HepG2 (cell line): ENCODE results near the gene C5orf24. TPM values are rescaled to one million over a fixed set of nuclear protein-coding genes. Genes with fewer than 3 reads are reported as not detected.

ENCODE experiments used
- ETV5 ChIP-seq: IDR thresholded peaks from 2 replicates; pipeline ENCODE4 v1.6.1; 2018; ENCODE audit warnings: missing biosample characterization, missing genetic modification reagents, inconsistent platforms, borderline replicate concordance
- FOSL1 ChIP-seq: sonication (generic); formaldehyde crosslinking; IDR thresholded peaks from 2 replicates; pipeline ENCODE4 v1.9.0; 2021; ENCODE audit warnings: missing genetic modification reagents, borderline replicate concordance
- GATA4 ChIP-seq: sonication (generic); IDR thresholded peaks from 2 replicates; pipeline ENCODE4 v1.6.1; 2016; ENCODE audit warnings: antibody characterized with exemption, low read depth, borderline replicate concordance
- PAF1 ChIP-seq: IDR thresholded peaks from 2 replicates; pipeline ENCODE4 v1.6.1; 2016; ENCODE audit warnings: missing genetic modification reagents, missing compliant biosample characterization
- PAWR ChIP-seq: sonication (generic); formaldehyde crosslinking; IDR thresholded peaks from 2 replicates; pipeline ENCODE4 v1.4.0; 2020; ENCODE audit warnings: missing genetic modification reagents, mild to moderate bottlenecking, borderline replicate concordance
- SRSF4 ChIP-seq: fragments of 200-400 bp; formaldehyde crosslinking; IDR thresholded peaks from one replicate; pipeline ENCODE4 v1.6.1; 2018; ENCODE audit warnings: mild to moderate bottlenecking, low read depth, low read length, moderate library complexity; ENCODE audit not compliant: poor library complexity, severe bottlenecking
- TCF7 ChIP-seq: sonication (generic); IDR thresholded peaks from 2 replicates; pipeline ENCODE4 v1.6.1; 2016; ENCODE audit warnings: antibody characterized with exemption, low read depth
- TEAD3 ChIP-seq: optimal IDR thresholded peaks from 2 replicates; pipeline ENCODE3; 2016; ENCODE audit warnings: borderline replicate concordance
- ZKSCAN1 ChIP-seq: fragments of 150-350 bp; IDR thresholded peaks from 2 replicates; pipeline ENCODE4 v1.6.1; 2014; ENCODE audit warnings: low read length
- ZNF124 ChIP-seq: sonication (generic); formaldehyde crosslinking; IDR thresholded peaks from 2 replicates; pipeline ENCODE4 v1.4.0; 2020; ENCODE audit warnings: missing genetic modification reagents
- ZNF160 ChIP-seq: sonication (generic); formaldehyde crosslinking; IDR thresholded peaks from 2 replicates; pipeline ENCODE4 v1.8.0; 2022; ENCODE audit warnings: mild to moderate bottlenecking, inconsistent platforms, missing genetic modification reagents
- polyA plus RNA-seq, 8 experiments: library from polyadenylated mRNA; depleted of rRNA in 3 of 8; stranded (reverse) in 7 of 8; unstranded in 1 of 8; fragments of >200 nt; fragmentation: Illumina TruSeq in 4 of 8; extraction: Trizol in 4 of 8; gene quantifications; 2 replicates each; pipeline versions ENCODE4 v1.2.1 to v1.2.3, GENCODE V29; 2011 to 2016; ENCODE audit warnings: low read depth in 4 of 8, missing spikeins in 1 of 8, mixed read lengths in 1 of 8; ENCODE audit not compliant: insufficient read depth in 1 of 8
- total RNA-seq, 5 experiments: library from RNA; depleted of rRNA; stranded (reverse); fragments of >200 nt; fragmentation: Illumina TruSeq; extraction: Trizol; gene quantifications; 2 replicates each; pipeline ENCODE4 v1.2.3, GENCODE V29; 2016; ENCODE audit warnings: low read depth in 1 of 5
- TF ChIP-seq, protein P1 (sequence below): IDR thresholded peaks from 2 replicates; pipeline ENCODE4 v1.6.1; 2016; ENCODE audit warnings: low read depth
- TF ChIP-seq, protein P2 (sequence below): sonication (generic); formaldehyde crosslinking; IDR thresholded peaks from 2 replicates; pipeline ENCODE4 v1.9.0; 2021; ENCODE audit warnings: missing genetic modification reagents, borderline replicate concordance
- TF ChIP-seq, protein P3 (sequence below): sonication (generic); formaldehyde crosslinking; IDR thresholded peaks from 2 replicates; pipeline ENCODE4 v1.4.0; 2020; ENCODE audit warnings: missing genetic modification reagents
- TF ChIP-seq, protein P4 (sequence below): IDR thresholded peaks from 2 replicates; pipeline ENCODE4 v1.6.1; 2016
- TF ChIP-seq, protein P5 (sequence below): sonication (generic); formaldehyde crosslinking; IDR thresholded peaks from 2 replicates; pipeline ENCODE4 v1.8.1; 2023; ENCODE audit warnings: missing genetic modification reagents, inconsistent platforms, borderline replicate concordance
- TF ChIP-seq, protein P6 (sequence below): sonication (generic); formaldehyde crosslinking; IDR thresholded peaks from 2 replicates; pipeline ENCODE4 v1.5.1; 2020; ENCODE audit warnings: mild to moderate bottlenecking, missing genetic modification reagents, moderate library complexity

C5orf24 gene
- total and polyA plus RNA-seq, 2 of the 13 experiments (the other 11 are each of a cell fraction or from before 2014, with no cell fraction given): 34.6 to 41.5 TPM

DNA sequence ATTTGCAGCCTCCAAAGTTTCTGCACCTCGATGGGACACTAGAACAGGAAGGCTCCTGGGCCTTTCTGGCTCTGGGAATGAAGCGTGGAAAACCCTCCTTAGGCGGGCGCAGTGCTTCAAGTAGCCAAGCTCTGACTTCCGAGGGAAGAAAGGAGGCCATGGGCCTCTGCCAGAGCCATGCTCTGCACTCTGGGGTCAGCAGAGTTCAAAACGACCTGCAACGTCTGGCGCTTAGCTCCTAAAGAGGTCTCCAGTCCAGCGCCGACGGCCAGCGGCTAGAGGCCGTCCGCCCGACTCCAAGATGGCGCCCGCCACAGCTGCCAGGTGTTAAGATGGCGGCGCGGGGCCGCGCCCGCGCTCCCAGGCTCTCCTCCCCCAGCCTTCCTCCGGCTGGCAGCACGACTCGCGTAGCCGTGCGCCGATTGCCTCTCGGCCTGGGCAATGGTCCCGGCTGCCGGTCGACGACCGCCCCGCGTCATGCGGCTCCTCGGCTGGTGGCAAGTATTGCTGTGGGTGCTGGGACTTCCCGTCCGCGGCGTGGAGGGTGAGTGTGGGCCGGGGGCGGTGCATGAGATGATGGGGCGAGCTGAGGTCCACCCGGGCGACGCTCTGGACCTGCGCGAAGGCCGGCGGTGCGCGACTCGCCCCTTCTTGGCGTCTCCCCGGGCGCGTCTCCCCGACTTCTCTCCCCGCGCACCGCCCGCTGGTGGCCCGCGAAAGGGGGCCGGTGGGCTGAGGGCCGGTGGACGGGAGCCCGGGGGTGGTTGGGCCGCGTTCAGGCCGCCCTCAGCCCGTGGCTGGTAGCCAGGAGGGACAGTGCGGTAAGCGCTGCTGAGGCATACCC lies 28.4 kb downstream of the C5orf24 start, which contains the start of gene TXNDC15 (continued):
- TF ChIP-seq, protein P1, sequence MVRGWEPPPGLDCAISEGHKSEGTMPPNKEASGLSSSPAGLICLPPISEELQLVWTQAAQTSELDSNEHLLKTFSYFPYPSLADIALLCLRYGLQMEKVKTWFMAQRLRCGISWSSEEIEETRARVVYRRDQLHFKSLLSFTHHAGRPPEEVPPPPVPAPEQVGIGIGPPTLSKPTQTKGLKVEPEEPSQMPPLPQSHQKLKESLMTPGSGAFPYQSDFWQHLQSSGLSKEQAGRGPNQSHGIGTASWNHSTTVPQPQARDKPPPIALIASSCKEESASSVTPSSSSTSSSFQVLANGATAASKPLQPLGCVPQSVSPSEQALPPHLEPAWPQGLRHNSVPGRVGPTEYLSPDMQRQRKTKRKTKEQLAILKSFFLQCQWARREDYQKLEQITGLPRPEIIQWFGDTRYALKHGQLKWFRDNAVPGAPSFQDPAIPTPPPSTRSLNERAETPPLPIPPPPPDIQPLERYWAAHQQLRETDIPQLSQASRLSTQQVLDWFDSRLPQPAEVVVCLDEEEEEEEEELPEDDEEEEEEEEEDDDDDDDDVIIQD (CRISPR knock-in tag): peak; percentile 23; the same call in 1 of the 2 replicates
- no peak for TF ChIP-seq PAWR (CRISPR knock-in tag)
- TF ChIP-seq, protein P2, sequence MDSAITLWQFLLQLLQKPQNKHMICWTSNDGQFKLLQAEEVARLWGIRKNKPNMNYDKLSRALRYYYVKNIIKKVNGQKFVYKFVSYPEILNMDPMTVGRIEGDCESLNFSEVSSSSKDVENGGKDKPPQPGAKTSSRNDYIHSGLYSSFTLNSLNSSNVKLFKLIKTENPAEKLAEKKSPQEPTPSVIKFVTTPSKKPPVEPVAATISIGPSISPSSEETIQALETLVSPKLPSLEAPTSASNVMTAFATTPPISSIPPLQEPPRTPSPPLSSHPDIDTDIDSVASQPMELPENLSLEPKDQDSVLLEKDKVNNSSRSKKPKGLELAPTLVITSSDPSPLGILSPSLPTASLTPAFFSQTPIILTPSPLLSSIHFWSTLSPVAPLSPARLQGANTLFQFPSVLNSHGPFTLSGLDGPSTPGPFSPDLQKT: no peak
- TF ChIP-seq ZNF124: peak; percentile 83; the same call in 1 of the 2 replicates
- no peak for TF ChIP-seq FOSL1
- TF ChIP-seq, protein P3, sequence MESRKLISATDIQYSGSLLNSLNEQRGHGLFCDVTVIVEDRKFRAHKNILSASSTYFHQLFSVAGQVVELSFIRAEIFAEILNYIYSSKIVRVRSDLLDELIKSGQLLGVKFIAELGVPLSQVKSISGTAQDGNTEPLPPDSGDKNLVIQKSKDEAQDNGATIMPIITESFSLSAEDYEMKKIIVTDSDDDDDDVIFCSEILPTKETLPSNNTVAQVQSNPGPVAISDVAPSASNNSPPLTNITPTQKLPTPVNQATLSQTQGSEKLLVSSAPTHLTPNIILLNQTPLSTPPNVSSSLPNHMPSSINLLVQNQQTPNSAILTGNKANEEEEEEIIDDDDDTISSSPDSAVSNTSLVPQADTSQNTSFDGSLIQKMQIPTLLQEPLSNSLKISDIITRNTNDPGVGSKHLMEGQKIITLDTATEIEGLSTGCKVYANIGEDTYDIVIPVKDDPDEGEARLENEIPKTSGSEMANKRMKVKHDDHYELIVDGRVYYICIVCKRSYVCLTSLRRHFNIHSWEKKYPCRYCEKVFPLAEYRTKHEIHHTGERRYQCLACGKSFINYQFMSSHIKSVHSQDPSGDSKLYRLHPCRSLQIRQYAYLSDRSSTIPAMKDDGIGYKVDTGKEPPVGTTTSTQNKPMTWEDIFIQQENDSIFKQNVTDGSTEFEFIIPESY: peak; percentile 9; the same call in 1 of the 2 replicates
- TF ChIP-seq, protein P4, sequence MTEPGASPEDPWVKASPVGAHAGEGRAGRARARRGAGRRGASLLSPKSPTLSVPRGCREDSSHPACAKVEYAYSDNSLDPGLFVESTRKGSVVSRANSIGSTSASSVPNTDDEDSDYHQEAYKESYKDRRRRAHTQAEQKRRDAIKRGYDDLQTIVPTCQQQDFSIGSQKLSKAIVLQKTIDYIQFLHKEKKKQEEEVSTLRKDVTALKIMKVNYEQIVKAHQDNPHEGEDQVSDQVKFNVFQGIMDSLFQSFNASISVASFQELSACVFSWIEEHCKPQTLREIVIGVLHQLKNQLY (CRISPR knock-in tag): no peak
- TF ChIP-seq ETV5 (CRISPR knock-in tag): peak; percentile 83
- no peak for TF ChIP-seq ZKSCAN1
- no peak for TF ChIP-seq PAF1 (CRISPR knock-in tag)
- peak; percentile 60; the same call in 1 of the 2 replicates for TF ChIP-seq GATA4
- peak; percentile 94 for TF ChIP-seq ZNF160 (CRISPR knock-in tag)
- peak; percentile 22 for TF ChIP-seq TEAD3 (CRISPR knock-in tag)
- no peak for TF ChIP-seq SRSF4
- 0 out of 2 replicates have a peak, but pooled peaks have one; percentile 11 for TF ChIP-seq TCF7
- TF ChIP-seq, protein P5, sequence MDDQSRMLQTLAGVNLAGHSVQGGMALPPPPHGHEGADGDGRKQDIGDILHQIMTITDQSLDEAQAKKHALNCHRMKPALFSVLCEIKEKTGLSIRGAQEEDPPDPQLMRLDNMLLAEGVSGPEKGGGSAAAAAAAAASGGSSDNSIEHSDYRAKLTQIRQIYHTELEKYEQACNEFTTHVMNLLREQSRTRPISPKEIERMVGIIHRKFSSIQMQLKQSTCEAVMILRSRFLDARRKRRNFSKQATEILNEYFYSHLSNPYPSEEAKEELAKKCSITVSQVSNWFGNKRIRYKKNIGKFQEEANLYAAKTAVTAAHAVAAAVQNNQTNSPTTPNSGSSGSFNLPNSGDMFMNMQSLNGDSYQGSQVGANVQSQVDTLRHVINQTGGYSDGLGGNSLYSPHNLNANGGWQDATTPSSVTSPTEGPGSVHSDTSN: 0 out of 2 replicates have a peak, but pooled peaks have one; percentile 27
- TF ChIP-seq, protein P6, sequence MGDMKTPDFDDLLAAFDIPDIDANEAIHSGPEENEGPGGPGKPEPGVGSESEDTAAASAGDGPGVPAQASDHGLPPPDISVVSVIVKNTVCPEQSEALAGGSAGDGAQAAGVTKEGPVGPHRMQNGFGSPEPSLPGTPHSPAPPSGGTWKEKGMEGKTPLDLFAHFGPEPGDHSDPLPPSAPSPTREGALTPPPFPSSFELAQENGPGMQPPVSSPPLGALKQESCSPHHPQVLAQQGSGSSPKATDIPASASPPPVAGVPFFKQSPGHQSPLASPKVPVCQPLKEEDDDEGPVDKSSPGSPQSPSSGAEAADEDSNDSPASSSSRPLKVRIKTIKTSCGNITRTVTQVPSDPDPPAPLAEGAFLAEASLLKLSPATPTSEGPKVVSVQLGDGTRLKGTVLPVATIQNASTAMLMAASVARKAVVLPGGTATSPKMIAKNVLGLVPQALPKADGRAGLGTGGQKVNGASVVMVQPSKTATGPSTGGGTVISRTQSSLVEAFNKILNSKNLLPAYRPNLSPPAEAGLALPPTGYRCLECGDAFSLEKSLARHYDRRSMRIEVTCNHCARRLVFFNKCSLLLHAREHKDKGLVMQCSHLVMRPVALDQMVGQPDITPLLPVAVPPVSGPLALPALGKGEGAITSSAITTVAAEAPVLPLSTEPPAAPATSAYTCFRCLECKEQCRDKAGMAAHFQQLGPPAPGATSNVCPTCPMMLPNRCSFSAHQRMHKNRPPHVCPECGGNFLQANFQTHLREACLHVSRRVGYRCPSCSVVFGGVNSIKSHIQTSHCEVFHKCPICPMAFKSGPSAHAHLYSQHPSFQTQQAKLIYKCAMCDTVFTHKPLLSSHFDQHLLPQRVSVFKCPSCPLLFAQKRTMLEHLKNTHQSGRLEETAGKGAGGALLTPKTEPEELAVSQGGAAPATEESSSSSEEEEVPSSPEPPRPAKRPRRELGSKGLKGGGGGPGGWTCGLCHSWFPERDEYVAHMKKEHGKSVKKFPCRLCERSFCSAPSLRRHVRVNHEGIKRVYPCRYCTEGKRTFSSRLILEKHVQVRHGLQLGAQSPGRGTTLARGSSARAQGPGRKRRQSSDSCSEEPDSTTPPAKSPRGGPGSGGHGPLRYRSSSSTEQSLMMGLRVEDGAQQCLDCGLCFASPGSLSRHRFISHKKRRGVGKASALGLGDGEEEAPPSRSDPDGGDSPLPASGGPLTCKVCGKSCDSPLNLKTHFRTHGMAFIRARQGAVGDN (CRISPR knock-in tag): peak; percentile 96
